Endothelial cell of hepatic sinusoid (primary cell): ENCODE results near the gene RNASEH2B.

ENCODE experiments used
- in situ Hi-C: cut with HindIII; loops from 2 replicates; pipeline ENCODE4 v1.10.0; 2017; ENCODE audit warnings: low sequenced_read_pairs

Gene RNASEH2B, protein sequence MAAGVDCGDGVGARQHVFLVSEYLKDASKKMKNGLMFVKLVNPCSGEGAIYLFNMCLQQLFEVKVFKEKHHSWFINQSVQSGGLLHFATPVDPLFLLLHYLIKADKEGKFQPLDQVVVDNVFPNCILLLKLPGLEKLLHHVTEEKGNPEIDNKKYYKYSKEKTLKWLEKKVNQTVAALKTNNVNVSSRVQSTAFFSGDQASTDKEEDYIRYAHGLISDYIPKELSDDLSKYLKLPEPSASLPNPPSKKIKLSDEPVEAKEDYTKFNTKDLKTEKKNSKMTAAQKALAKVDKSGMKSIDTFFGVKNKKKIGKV

DNA sequence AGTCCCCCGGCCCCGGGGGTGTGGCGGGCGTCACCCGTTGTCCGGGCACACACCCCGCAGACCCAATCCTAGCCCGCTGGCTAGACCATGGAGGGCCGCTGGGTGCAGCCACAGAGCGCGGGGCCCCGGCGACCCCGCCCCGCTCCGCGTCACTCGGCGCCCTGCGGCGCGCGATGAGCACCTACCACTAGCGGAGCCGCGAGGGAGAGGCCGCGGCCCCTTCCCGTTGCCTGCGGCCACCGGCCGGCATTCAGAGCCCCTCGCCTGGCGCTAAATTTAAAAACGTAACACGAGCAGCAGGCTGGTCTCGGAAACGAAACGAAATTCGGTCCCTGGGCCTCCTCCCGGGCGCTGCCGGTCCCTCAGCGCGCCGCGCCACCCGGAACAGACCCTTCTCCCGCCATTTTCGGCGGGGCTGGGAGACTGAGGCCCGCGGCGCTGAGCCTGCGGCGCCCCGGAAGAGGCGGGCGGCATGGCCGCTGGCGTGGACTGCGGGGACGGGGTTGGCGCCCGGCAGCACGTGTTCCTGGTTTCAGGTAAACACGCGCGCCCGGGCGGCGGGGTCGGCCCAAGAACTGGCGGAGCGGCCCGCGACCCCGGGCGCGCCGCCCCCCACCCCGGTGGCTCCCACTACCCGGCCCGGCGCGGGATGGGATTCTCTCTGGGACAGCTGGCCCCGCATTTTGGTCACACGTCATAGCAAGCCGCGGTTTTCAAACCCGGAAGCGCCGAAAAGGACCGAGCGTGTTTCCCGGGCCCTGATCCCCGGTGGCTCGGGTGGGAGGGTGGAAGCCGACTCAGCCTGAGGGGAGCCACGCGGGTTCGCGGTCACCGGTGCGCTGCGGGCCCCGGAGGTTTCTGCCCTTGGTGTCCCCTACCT is at the start of gene RNASEH2B:
Gene RNASEH2B, plus strand, starts transcription at position 187 of the 880 bp plus-strand sequence. Its CDS starts 286 bp downstream, at position 473.
- in situ Hi-C loops = no loop called here

DNA sequence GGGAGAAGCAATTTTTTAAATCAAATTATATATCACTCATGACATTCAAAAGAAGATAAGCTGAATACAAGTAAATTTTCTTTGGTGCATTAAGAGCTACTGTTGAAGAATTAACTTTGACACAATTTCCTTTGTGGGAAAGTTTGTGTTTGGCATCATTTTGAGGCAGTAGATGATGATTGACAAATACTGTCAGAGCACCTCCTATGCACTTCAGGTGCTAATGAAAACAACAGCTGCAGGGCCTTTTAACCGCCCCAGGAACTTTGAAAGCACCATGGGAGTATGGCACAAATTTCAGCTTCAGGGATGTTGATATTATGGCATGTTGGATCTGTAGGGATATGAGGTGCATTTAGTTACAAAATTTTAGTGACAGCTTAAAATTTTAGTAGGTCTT is 45.1 kb upstream of the RNASEH2B start:
- in situ Hi-C loops = no loop called here

DNA sequence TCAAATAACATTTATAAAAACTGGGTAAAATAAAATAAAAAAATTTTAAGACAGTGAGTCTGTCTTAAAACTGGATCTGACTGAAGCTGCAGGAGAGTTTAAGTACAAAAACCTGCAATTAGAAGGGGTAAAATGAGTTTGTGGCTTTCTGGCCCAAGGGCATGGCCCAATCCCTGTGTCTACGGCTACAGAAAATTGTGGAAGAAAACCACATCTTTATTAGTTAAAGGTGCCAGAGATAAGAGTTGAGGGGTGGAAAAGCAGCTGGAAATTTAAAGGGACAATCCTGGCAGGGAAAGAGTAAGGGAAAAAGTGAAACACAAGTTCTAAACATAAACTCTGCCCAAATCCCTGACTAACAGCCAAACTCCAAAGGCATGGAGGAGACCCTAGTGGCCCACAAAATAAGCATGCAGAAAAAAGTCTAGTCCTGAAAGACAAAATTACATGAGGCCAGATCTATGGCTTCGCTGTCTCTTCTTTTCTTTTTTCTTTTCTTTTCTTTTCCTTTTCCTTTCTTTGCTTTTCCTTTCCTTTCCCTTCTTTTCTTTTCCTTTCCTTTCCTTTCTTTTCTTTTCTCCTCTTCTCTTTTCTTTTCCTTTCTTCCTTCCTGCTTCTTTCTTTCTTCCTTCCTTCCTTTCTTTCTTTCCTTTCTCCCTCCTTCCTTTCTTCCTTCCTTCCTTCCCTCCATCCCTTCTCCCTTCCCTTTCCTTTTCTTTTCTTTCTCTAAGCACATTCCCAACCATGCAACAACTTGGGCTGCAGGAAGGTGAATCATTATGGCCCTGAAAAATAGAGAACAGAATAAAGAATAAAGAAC is 42.6 kb upstream of the RNASEH2B start:
- in situ Hi-C loops = no loop called here

DNA sequence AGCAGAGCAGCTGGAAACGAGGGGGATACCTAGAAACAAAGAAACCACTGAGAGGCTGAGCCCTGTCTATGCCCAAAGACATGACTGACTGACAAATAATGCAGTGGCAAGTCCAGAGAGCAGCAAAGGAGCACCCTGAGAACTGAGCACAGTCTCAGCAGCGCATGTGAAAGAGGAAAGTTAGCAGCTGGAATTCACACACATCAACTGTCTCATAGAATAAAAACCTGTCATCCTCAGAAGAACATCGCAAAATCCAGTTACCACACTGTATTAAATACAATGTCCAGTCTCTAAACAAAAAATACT is 42.0 kb upstream of the RNASEH2B start:
- in situ Hi-C loops = no loop called here

DNA sequence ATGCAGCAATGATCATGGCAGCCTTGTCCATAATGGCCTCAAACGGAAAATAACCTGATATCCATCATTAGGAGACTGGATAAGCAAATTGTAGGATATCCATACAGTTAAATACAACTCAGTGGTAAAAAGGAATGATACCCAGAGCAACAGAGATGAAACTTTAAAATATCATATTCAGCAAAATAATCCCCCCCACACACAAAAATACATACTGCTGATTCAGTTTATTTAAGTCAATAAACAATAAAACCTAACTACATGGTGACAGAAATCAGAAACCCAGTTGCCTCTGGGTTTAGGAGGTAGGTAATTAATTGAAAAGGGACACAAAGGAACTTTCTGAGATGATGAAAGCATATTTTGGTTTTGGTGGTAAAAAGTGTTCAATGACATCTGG is 38.2 kb upstream of the RNASEH2B start:
- in situ Hi-C loops = no loop called here

DNA sequence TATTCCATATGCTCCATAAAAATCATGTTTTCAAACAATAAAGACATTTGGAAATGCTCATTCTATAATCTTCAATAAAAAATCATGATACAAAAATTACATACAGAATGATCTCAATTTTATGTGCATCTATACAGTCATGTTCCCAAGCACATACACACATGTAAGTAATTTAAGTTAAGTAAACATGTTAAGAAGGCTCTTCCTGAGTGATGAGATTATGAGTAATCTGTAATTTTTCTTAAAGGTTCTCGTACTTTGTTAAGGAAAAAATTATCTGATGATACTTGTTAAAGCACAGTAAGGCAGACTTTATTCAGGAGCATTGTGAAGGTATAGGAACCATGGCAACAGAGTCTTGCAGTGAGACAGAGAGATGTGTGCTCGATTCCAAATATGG is 36.1 kb upstream of the RNASEH2B start:
- in situ Hi-C loops = no loop called here

DNA sequence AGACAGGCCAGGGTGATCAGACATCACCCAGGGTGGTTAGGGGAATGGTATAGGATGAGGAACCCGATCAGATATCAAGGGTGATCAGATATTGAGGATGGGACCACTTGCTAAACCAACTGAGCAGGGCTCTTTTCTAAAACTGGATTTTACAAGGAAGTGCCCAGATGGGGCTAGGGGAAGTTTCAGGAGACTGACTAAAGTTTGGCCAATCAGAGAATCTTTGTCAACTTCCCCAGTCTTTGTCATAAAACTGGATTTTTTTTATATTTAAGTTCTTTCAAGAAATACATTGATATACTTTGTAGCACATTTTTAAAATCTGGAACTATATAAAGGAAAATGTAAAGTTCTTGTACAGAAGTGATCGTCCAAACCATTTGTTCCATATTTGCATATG is 35.6 kb upstream of the RNASEH2B start:
- in situ Hi-C loops = no loop called here

DNA sequence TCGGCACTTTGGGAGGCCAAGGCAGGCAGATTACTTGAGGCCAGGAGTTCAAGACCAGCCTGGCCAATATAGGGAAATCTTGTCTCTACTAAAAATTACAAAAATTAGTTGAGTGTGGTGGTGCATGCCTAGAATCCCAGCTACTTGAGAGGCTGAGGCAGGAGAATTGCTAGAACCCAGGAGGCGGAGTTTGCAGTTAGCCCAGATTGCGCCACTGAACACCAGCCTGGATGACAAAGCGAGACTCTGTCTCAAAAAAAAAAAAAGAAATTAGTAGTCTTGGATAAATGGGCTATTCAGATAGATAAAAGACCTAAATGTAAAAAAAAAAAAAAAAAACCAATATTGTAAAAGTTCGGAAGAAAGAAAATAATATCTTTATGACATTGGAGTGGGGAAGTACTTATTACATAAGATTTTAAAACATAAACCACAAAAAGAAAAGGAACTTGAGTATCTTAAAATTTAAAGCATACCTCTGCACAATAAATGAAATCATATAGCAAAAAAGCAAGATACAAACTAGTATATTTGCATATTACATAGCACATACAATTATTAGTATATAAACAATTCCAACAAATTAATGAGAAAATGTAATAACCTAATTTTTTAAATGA is 26.7 kb upstream of the RNASEH2B start:
- in situ Hi-C loops = no loop called here

DNA sequence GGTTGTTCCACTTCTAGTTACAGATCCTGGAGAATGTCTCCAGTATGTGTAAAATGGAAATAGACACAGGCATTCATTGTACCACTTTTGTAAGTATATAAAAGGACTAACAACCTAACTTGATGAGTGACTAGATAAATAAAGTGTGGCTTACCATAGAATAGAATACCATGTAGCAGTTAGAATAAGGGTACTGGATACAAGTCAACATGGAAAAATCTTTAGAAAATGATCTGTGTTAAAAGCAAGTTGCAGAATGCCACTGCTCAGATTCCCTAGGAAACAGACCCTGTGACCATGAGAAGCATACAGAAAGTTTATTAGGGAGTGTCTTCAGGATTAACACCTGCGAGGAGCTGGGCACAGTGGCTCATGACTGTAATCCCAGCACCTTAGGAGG is 25.9 kb upstream of the RNASEH2B start:
- in situ Hi-C loops = no loop called here

DNA sequence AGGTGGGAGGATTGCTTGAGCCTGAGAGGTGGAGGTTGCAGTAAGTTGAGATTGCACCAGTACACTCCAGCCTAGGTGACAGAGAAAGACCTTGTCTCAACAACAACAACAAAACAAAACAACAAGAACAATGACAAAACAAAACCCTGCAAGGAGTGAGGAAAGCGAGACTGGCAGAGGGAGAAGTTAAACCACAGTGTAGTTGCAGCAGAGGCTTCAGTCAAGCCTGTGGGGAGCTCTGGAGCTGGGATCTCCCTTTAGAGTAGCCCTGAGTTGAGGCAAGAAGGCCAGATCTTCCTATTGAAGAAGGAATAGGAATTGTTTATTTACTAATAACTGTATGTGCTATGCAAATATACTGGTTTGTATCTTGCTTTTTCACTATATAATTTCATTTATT is 25.3 kb upstream of the RNASEH2B start:
- in situ Hi-C loops = no loop called here

DNA sequence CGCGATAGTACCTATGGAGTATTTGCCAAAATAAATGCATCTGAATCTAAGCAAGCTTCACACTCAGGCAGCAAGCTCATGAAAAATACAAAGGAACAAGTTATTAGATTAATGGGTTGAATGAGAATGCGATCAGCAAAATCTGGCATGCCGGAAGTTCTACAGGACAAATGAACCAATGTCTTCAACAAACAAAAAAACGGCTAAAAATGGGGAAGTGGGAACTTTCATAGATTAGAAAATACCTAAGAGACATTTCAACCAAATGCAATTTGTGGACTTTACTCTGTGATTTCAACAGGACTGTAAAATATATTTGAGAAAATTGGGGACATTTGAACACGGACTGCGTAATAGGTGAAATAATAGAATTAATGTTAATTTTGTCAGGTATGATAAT is 22.4 kb upstream of the RNASEH2B start:
- in situ Hi-C loops = no loop called here

DNA sequence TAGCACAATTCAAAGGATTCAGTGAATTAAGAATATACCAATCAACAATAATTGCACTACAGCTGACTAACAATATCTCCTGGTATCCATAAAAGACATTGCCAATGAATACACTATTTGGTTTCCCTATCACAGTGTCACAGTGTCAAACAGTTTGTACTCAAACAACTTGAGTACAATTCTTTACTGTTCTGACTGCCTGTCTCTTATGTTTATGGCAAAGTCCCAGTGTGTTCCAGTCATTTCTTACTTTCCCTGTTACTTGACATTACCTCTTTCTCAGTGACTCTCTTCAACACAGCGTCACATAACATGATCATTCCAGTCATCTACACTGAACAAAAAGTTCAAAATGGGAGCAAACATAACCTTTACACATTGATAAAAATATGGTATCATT is 21.2 kb upstream of the RNASEH2B start:
- in situ Hi-C loops = no loop called here

DNA sequence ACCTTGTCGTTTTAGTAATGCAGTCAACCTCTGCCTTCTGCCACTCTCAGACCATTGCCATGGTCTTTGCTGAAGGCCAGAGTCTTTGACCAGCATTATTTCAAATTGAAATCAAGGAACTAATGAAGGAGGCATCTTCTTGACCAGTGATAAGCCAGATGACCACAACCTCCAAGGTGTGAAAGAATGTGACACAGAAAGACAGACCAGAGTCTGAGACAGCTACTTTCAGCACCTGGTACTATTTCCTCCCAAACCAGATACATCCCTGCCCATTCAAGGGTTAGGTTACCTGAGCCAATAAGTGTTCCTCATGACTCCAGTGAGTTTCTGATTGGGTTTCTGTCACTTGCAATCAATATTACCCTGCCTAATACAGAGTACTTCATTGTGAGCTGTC is 20.3 kb upstream of the RNASEH2B start:
- in situ Hi-C loops = no loop called here

DNA sequence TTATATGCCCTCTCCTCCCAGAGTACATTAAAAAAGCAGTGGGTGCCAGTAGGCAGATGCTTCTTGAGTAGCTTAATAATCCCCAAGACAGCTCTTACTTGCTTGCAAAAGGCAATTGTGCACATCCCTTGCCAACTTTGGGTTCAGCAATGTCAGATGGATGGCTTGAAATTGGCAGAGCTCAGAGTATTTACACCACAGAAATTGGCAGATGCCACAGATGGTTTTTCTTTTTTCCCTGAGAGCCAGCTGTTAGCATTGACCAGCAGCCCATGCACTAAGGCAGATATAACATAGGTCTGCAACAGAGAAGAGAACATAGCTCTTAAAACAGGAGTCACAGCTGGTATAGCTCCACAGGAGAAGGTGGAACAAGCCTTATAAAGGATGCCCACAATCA is 18.4 kb upstream of the RNASEH2B start:
- in situ Hi-C loops = no loop called here

DNA sequence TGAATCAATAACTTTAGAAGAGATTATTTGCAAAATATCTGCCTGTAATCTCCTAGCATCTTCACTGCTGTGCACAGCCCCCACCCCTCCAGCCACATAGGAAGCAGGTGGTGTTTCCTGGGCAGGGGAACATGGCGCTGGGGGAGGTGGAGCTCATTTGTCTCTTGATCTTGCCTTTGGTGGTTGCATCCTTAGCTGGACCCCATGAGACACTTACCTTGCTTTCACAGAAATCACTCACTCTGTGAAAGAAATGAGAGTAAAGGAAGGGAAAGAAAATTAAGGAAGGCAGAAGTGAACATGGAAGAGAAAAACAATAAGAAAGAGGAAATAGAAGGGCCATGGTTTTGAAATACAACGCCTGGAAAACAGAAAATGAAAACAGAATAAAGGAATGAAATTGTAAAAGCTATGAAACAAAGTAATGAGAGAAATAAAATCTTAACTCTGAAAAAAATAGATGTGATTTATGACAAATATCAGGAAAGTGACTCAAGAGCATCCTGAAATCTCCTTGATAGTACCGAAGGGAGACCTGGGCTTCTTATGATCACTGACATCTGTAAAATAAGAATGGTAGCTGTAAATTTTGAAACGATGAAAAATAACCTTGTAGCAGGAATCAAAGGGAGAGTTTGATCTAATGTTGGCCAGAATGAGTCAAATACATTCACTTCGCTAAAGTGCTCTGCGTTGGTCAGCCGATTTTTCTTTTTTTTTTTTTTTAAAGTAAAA is 17.2 kb upstream of the RNASEH2B start:
- in situ Hi-C loops = no loop called here

DNA sequence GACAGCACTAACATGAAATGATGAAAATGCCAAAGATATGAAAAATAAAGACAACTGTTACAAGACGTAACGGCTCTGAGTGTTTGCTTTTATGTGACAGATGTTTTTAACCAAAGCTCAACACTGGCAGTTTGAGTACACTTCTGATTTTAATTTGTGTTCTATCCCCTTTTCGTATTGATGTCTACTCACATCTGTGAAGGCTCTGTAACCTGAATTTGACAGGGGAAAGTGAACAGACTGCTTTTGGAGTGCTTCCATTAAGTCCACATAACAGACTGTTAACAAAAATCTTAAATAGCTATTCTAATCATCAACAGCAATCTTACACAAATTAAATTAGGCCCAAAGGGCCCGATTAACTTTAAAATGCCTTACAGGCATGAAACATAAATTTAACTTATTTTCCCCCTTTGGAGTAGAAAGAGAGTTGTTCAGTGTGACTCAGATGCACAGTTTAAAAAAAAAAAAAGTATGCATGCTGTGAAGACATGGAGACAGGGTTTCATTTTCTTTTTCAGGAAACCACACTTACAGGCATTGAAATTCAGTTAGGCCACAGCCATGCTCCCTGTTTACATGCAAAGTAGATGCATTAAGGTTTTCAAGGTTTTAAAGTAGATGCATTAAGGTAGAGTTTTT is 16.3 kb upstream of the RNASEH2B start:
- in situ Hi-C loops = no loop called here

DNA sequence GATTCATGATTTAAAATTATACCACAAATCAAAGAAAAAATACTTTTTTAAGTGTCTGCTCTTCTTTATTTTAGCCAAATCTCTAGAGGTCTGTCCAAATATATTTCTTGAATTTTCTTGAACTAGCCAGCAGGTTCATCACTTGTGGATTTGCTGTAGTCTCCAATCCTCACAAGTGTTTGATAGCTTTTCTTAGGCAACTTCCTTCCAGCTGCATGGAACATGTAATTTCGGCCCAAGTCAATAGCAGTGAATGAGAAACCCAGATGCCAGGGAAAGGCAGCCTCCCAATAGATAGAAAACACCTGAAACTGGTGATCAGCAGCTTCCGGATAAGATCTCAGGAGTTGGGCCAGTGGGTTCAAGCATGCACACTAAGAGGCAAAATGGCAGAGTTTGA is 15.6 kb upstream of the RNASEH2B start:
- in situ Hi-C loops = no loop called here

DNA sequence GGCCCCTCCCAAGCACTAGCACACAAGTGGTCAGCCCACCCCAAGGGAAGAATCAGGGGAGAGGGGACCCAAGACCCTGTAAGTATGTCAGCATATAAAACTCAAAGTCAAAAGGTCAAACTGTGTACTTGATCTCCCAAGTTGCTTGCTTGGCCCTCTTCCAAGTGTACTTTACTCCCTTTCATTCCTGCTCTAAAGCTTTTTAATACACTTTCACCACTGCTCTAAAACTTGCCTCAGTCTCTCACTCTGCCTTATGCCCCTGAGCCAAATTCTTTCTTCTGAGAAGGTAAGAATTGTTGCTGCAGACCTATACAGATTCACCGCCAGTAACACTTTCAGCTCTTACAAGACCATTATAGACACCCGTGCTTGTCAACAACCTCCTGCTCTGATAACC is 15.1 kb upstream of the RNASEH2B start:
- in situ Hi-C loops = no loop called here

DNA sequence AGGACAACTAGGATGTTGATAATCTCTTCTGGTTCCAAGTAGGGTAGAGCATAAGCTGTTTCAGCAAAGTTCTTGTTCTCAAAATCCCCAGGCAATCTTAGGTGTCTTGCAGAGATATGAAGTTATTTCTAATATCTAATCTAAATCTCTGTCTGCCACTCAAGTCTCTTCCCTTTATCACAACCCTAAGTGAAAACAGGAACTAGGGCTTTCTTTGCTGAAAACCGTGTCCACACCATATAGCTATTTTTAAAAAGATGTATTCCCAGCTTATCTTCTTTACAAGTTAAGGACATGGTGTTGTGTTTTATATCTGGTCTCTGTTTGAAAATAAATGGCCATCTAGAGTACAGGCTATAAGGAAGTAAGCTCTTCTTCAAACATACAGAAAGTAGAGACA is 11.3 kb upstream of the RNASEH2B start:
- in situ Hi-C loops = no loop called here

DNA sequence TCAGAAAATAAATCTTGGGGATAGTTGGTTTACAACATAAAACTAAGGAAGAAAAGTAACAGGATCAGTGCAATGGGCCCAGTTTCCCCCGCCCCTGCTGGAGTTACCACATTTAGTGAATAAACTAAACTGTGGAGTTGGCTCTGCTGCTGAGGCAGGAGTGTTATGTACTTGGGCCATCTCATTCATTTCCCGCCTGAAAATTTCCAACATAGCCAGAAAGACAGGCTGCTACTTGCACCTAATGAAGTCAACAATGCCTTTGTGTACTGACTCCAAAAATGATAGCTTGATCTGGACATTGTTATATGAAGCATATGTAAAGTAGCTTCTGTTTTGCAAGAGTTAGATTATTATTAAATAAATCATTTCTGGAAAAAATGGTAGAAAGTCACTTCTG is 7.9 kb upstream of the RNASEH2B start:
- in situ Hi-C loops = no loop called here
